Naive thymus-derived CD8-positive, alpha-beta T cell (primary cell): ENCODE measurements around the gene CMA1. TPM values are rescaled to one million over a fixed set of nuclear protein-coding genes. Genes with fewer than 3 reads are reported as not detected.
A peak's percentile ranks its signal among the peaks of the same experiment; 100 is the strongest.

Experiments used
- ATAC-seq, 2 donors: fragments of 150-1000 bp; cut with Tn5 transposase in 1 of 2; sonication (Bioruptor Pico), chemical (Tn5 transposase) in 1 of 2; 1 replicate in 1 of 2; 2 replicates in 1 of 2; pipeline ENCODE4 v1.10.0; 2021; ENCODE audit warnings: mild to moderate bottlenecking in 2 of 2, moderate library complexity in 2 of 2
- POLR2A ChIA-PET: fragments of 350-600 bp; sonication (Branson Sonifier 250); formaldehyde crosslinking; loops from one replicate; lab custom pipeline; 2021; ENCODE audit warnings: antibody characterized with exemption; lab: Charles Lee
- DNase-seq, 10 donors: peaks; one replicate each; pipeline versions ENCODE4 v3.0.0 to v3.0.0-alpha.2; 2020 to 2022
- H3K27ac Mint-ChIP-seq, 10 donors: one replicate each; pipeline ENCODE4 v1.8.0; 2020 to 2022; ENCODE audit warnings: mild to moderate bottlenecking in 10 of 10, mixed read lengths in 10 of 10, moderate library complexity in 4 of 10, inconsistent platforms in 1 of 10
- H3K27me3 Mint-ChIP-seq, 5 donors: one replicate each; pipeline ENCODE4 v1.8.0; 2021 to 2022; ENCODE audit warnings: mixed read lengths in 5 of 5
- H3K36me3 Mint-ChIP-seq, 3 donors: one replicate each; pipeline ENCODE4 v1.8.0; 2020 to 2022; ENCODE audit warnings: mixed read lengths in 3 of 3, mild to moderate bottlenecking in 2 of 3, inconsistent platforms in 1 of 3
- H3K4me1 Mint-ChIP-seq, 4 donors: one replicate each; pipeline ENCODE4 v1.8.0; 2021 to 2022; ENCODE audit warnings: mixed read lengths in 4 of 4
- H3K4me3 Mint-ChIP-seq, 10 donors: one replicate each; pipeline ENCODE4 v1.8.0; 2020 to 2022; ENCODE audit warnings: mild to moderate bottlenecking in 10 of 10, mixed read lengths in 10 of 10, moderate library complexity in 6 of 10, inconsistent platforms in 1 of 10
- H3K9me3 Mint-ChIP-seq, 9 donors: one replicate each; pipeline ENCODE4 v1.8.0; 2020 to 2022; ENCODE audit warnings: mixed read lengths in 9 of 9, mild to moderate bottlenecking in 3 of 9, inconsistent platforms in 1 of 9, moderate library complexity in 1 of 9
- polyA plus RNA-seq, 3 donors: library from polyadenylated mRNA; unstranded; fragments of 300-500 nt; fragmentation: Illumina TruSeq; gene quantifications; one replicate each; pipeline ENCODE4 v1.2.3, GENCODE V29; 2021
- total RNA-seq, 8 experiments: library from RNA in 2 of 8; stranded (reverse) in 2 of 8; gene quantifications; one replicate each; pipeline ENCODE4 v1.2.3 and lab custom pipeline; 2021 to 2026

The CMA1 gene
- total and polyA plus RNA-seq, 5 experiments from 2014 or later: not detected

GRCh38 chr14:24463017-24463883, 44.8 kb downstream of the CMA1 start:
- H3K27ac Mint-ChIP-seq: peak overlapping the region in 3 of 10 donors; percentile 21 to 25 (median 22)
- DNase-seq (no peak), ATAC-seq (no peak)
- peak overlapping the region in 2 of 10 donors; percentile 11 to 64 for H3K4me3 Mint-ChIP-seq
- H3K4me1 Mint-ChIP-seq: peaks cover 12 to 37% (median 30%) of the 10 kb centered on the region in 4 donors
- POLR2A ChIA-PET: no interaction called here
- peaks cover 0 to 4% (median 0%) of the 10 kb centered on the region in 9 donors for H3K9me3 Mint-ChIP-seq
- H3K36me3 Mint-ChIP-seq: peaks cover 0 to 9% (median 7%) of the 10 kb centered on the region in 3 donors
- no peaks in the 10 kb centered on the region for H3K27me3 Mint-ChIP-seq

GRCh38 chr14:24461336-24461735, 46.7 kb downstream of the CMA1 start:
- DNase-seq (no peak), ATAC-seq (no peak)
- Mint-ChIP-seq H3K9me3 (peaks cover 0 to 8% (median 0%) of the 10 kb centered on the region in 9 donors), H3K27me3 (no peaks in the 10 kb centered on the region), H3K36me3 (peaks cover 0 to 14% (median 8%) of the 10 kb centered on the region in 3 donors), H3K4me1 (peaks cover 9 to 32% (median 29%) of the 10 kb centered on the region in 4 donors), H3K4me3 (no peak overlapping the region), H3K27ac (no peak overlapping the region)
- POLR2A ChIA-PET: no interaction called here

GRCh38 chr14:24459331-24459730, 48.7 kb downstream of the CMA1 start:
- POLR2A ChIA-PET: no interaction called here
- peaks cover 4 to 15% (median 11%) of the 10 kb centered on the region in 4 donors for H3K4me1 Mint-ChIP-seq
- no peak for DNase-seq
- ATAC-seq: no peak
- no peaks in the 10 kb centered on the region for H3K27me3 Mint-ChIP-seq
- peaks cover 0 to 18% (median 10%) of the 10 kb centered on the region in 3 donors for H3K36me3 Mint-ChIP-seq
- no peak overlapping the region for H3K27ac Mint-ChIP-seq
- no peak overlapping the region for H3K4me3 Mint-ChIP-seq
- peaks cover 0 to 11% (median 3%) of the 10 kb centered on the region in 9 donors for H3K9me3 Mint-ChIP-seq

GRCh38 chr14:24458736-24459135, 49.3 kb downstream of the CMA1 start:
- DNase-seq (no peak), ATAC-seq (no peak)
- POLR2A ChIA-PET: no interaction called here
- Mint-ChIP-seq H3K4me1 (peaks cover 4 to 9% (median 5%) of the 10 kb centered on the region in 4 donors), H3K27me3 (no peaks in the 10 kb centered on the region), H3K36me3 (peaks cover 3 to 23% (median 16%) of the 10 kb centered on the region in 3 donors), H3K4me3 (no peak overlapping the region), H3K27ac (no peak overlapping the region), H3K9me3 (peaks cover 0 to 14% (median 5%) of the 10 kb centered on the region in 9 donors)

GRCh38 chr14:24456980-24457379, 51.1 kb downstream of the CMA1 start:
- ATAC-seq (no peak), DNase-seq (no peak)
- Mint-ChIP-seq H3K27ac (peak overlapping the region in 1 of 10 donors; percentile 36), H3K4me1 (peaks cover 2 to 6% (median 3%) of the 10 kb centered on the region in 4 donors), H3K36me3 (peaks cover 12 to 32% (median 17%) of the 10 kb centered on the region in 3 donors), H3K4me3 (no peak overlapping the region), H3K9me3 (peaks cover 0 to 16% (median 5%) of the 10 kb centered on the region in 9 donors), H3K27me3 (no peaks in the 10 kb centered on the region)
- POLR2A ChIA-PET: no interaction called here

Other genes starting within 250 kb of the CMA1 start
- gene TGM1, start 245.1 kb downstream of the CMA1 start, total RNA-seq: 1 to 10 TPM; 6.5 to 6.9 TPM
- gene TGM1, start 245.1 kb downstream of the CMA1 start, polyA plus RNA-seq: under 1 TPM in 1 of 3 donors, not detected in 2; 0.13 TPM
- 10 to 100 TPM; 43.3 to 46.5 TPM for gene RABGGTA, start 236.7 kb downstream of the CMA1 start, total RNA-seq
- gene RABGGTA, start 236.7 kb downstream of the CMA1 start, polyA plus RNA-seq: 10 to 100 TPM; 12.7 to 22.1 (median 20.4) TPM
- gene DHRS1, start 208.5 kb downstream of the CMA1 start, total RNA-seq: 10 to 100 TPM; 27.5 to 34.2 TPM
- 10 to 100 TPM; 19.6 to 22.4 (median 20.8) TPM for gene DHRS1, start 208.5 kb downstream of the CMA1 start, polyA plus RNA-seq
- 10 to 100 TPM; 21.8 to 25.8 TPM for gene NOP9, start 208.4 kb downstream of the CMA1 start, total RNA-seq
- 1 to 10 TPM; 1.3 to 2.2 (median 1.6) TPM for gene NOP9, start 208.4 kb downstream of the CMA1 start, polyA plus RNA-seq
- gene CIDEB, start 200.3 kb downstream of the CMA1 start, total RNA-seq: 10 to 100 TPM; 12.2 to 15.5 TPM
- 10 to 100 TPM in 2 of 3 donors, 1 to 10 TPM in 1; 8.6 to 16.1 (median 13.2) TPM for gene CIDEB, start 200.3 kb downstream of the CMA1 start, polyA plus RNA-seq
- 10 to 100 TPM; 12.5 to 13.0 TPM for gene LTB4R2, start 198.1 kb downstream of the CMA1 start, total RNA-seq
- 1 to 10 TPM in 2 of 3 donors, under 1 TPM in 1; 0.93 to 3.5 (median 1.5) TPM for gene LTB4R2, start 198.1 kb downstream of the CMA1 start, polyA plus RNA-seq
- gene LTB4R, start 196.8 kb downstream of the CMA1 start, total RNA-seq: 10 to 100 TPM in 1 of 2 experiments, 1 to 10 TPM in 1; 9.6 to 10.1 TPM
- 1 to 10 TPM; 3.4 to 5.9 (median 4.5) TPM for gene LTB4R, start 196.8 kb downstream of the CMA1 start, polyA plus RNA-seq
- gene ADCY4, start 173.2 kb downstream of the CMA1 start, total RNA-seq: 1 to 10 TPM; 3.8 to 4.7 TPM
- under 1 TPM; 0.08 to 0.28 (median 0.24) TPM for gene ADCY4, start 173.2 kb downstream of the CMA1 start, polyA plus RNA-seq
- 10 to 100 TPM; 32.9 to 35.8 TPM for gene RIPK3, start 168.3 kb downstream of the CMA1 start, total RNA-seq
- 10 to 100 TPM in 1 of 3 donors, 1 to 10 TPM in 2; 5.3 to 11.1 (median 5.6) TPM for gene RIPK3, start 168.3 kb downstream of the CMA1 start, polyA plus RNA-seq
- not detected for gene NFATC4, start 140.1 kb downstream of the CMA1 start, total RNA-seq
- not detected for gene NFATC4, start 140.1 kb downstream of the CMA1 start, polyA plus RNA-seq
- gene NYNRIN, start 109.3 kb downstream of the CMA1 start, total RNA-seq: under 1 TPM; 0.29 to 0.36 TPM
- gene NYNRIN, start 109.3 kb downstream of the CMA1 start, polyA plus RNA-seq: under 1 TPM in 1 of 3 donors, not detected in 2; 0.13 TPM
- gene CBLN3, start 78.6 kb downstream of the CMA1 start, total RNA-seq: 1 to 10 TPM; 3.9 to 4.8 TPM
- under 1 TPM in 1 of 3 donors, not detected in 2; 0.23 TPM for gene CBLN3, start 78.6 kb downstream of the CMA1 start, polyA plus RNA-seq
- 100 to 1,000 TPM; 142 to 150 TPM for gene KHNYN, start 78.3 kb downstream of the CMA1 start, total RNA-seq
- gene KHNYN, start 78.3 kb downstream of the CMA1 start, polyA plus RNA-seq: 10 to 100 TPM in 2 of 3 donors, 1 to 10 TPM in 1; 9.1 to 16.9 (median 10.6) TPM
- gene SDR39U1, start 65.5 kb downstream of the CMA1 start, total RNA-seq: 100 to 1,000 TPM; 140 to 145 TPM
- gene SDR39U1, start 65.5 kb downstream of the CMA1 start, polyA plus RNA-seq: 10 to 100 TPM; 70.3 to 90.8 (median 89.5) TPM
- gene CTSG, start 68.0 kb upstream of the CMA1 start, total RNA-seq: not detected
- not detected for gene CTSG, start 68.0 kb upstream of the CMA1 start, polyA plus RNA-seq
- gene GZMH, start 101.4 kb upstream of the CMA1 start, total RNA-seq: under 1 TPM in 1 of 2 experiments, not detected in 1; 0.65 TPM
- gene GZMH, start 101.4 kb upstream of the CMA1 start, polyA plus RNA-seq: 100 to 1,000 TPM in 1 of 3 donors, 10 to 100 TPM in 1, 1 to 10 TPM in 1; 8.5 to 452 (median 11.3) TPM
- under 1 TPM; 0.41 to 0.49 TPM for gene GZMB, start 125.9 kb upstream of the CMA1 start, total RNA-seq
- gene GZMB, start 125.9 kb upstream of the CMA1 start, polyA plus RNA-seq: 100 to 1,000 TPM in 1 of 3 donors, 1 to 10 TPM in 2; 2.8 to 161 (median 3.3) TPM